H9 (cell line): Measurements from ENCODE around the gene ALOX15B. TPM values are rescaled to one million over a fixed set of nuclear protein-coding genes. Genes with fewer than 3 reads are reported as not detected.

Experiments used
- DNase-seq: peaks from one replicate; pipeline ENCODE4 v3.0.0-alpha.2; 2017
- H2AFZ ChIP-seq: one replicate; pipeline ENCODE4 v1.6.1; 2013; ENCODE audit warnings: mild to moderate bottlenecking, low read length, control low read depth, moderate library complexity
- H2AK5ac ChIP-seq: 2 replicates; pipeline ENCODE4 v1.6.1; 2013; ENCODE audit warnings: low read length, control low read depth, mixed read lengths; ENCODE audit not compliant: insufficient read length
- H2BK120ac ChIP-seq: one replicate; pipeline ENCODE4 v1.6.1; 2013; ENCODE audit warnings: low read depth, mild to moderate bottlenecking, low read length, control low read depth, inconsistent platforms; ENCODE audit not compliant: poor library complexity, severe bottlenecking
- H2BK12ac ChIP-seq: 2 replicates; pipeline ENCODE4 v1.6.1; 2013; ENCODE audit warnings: low read length, control low read depth, mixed read lengths, low read depth; ENCODE audit not compliant: insufficient read length
- H2BK15ac ChIP-seq: 2 replicates; pipeline ENCODE4 v1.6.1; 2013; ENCODE audit warnings: low read depth, low read length, control low read depth
- H2BK20ac ChIP-seq: one replicate; pipeline ENCODE4 v1.6.1; 2013; ENCODE audit warnings: low read depth, mild to moderate bottlenecking, low read length, control low read depth, inconsistent platforms; ENCODE audit not compliant: poor library complexity, severe bottlenecking
- H2BK5ac ChIP-seq: 2 replicates; pipeline ENCODE4 v1.6.1; 2013; ENCODE audit warnings: low read length, control low read depth, mixed read lengths; ENCODE audit not compliant: insufficient read length
- H3K14ac ChIP-seq: 2 replicates; pipeline ENCODE4 v1.6.1; 2013; ENCODE audit warnings: low read length, control low read depth; ENCODE audit not compliant: insufficient read depth
- H3K18ac ChIP-seq: 2 replicates; pipeline ENCODE4 v1.6.1; 2013; ENCODE audit warnings: low read depth, mild to moderate bottlenecking, mixed read lengths, low read length, control low read depth; ENCODE audit not compliant: insufficient read length
- H3K23ac ChIP-seq: 2 replicates; pipeline ENCODE4 v1.6.1; 2013; ENCODE audit warnings: low read length, control low read depth, mixed read lengths, low read depth; ENCODE audit not compliant: insufficient read length
- H3K23me2 ChIP-seq: 2 replicates; pipeline ENCODE4 v1.6.1; 2013; ENCODE audit warnings: low read depth, mild to moderate bottlenecking, mixed read lengths, low read length, control low read depth; ENCODE audit not compliant: insufficient read length, poor library complexity, severe bottlenecking
- H3K27ac ChIP-seq: 2 replicates; pipeline ENCODE4 v1.5.1; 2013; ENCODE audit warnings: low read length, control low read depth, mixed read lengths, low read depth; ENCODE audit not compliant: insufficient read length
- H3K27me3 ChIP-seq: 2 replicates; pipeline ENCODE4 v1.6.1; 2013; ENCODE audit warnings: low read length, control low read depth, inconsistent platforms; ENCODE audit not compliant: insufficient read depth
- H3K4ac ChIP-seq: 2 replicates; pipeline ENCODE4 v1.6.1; 2013; ENCODE audit warnings: low read depth, mild to moderate bottlenecking, control low read depth, inconsistent platforms, low read length, moderate library complexity
- H3K4me1 ChIP-seq: 2 replicates; pipeline ENCODE4 v1.6.1; 2013; ENCODE audit warnings: low read length, control low read depth, inconsistent platforms; ENCODE audit not compliant: insufficient read depth
- H3K4me2 ChIP-seq: 2 replicates; pipeline ENCODE4 v1.6.1; 2013; ENCODE audit warnings: low read length, control low read depth, mixed read lengths; ENCODE audit not compliant: insufficient read length, insufficient read depth
- H3K56ac ChIP-seq: 2 replicates; pipeline ENCODE4 v1.6.1; 2013; ENCODE audit warnings: low read depth, mild to moderate bottlenecking, mixed read lengths, low read length, control low read depth; ENCODE audit not compliant: insufficient read length
- H3K79me1 ChIP-seq: 2 replicates; pipeline ENCODE4 v1.6.1; 2013; ENCODE audit warnings: low read depth, mild to moderate bottlenecking, moderate library complexity, low read length, control low read depth, inconsistent platforms; ENCODE audit not compliant: insufficient read depth, poor library complexity, severe bottlenecking
- H3K79me2 ChIP-seq: 2 replicates; pipeline ENCODE4 v1.6.1; 2013; ENCODE audit warnings: low read length, control low read depth, inconsistent platforms; ENCODE audit not compliant: insufficient read depth
- H3K9ac ChIP-seq: 2 replicates; pipeline ENCODE4 v1.6.1; 2013; ENCODE audit warnings: low read length, control low read depth, mixed read lengths; ENCODE audit not compliant: insufficient read length; ENCODE audit errors: extremely low read depth
- H3K9me3 ChIP-seq: one replicate; pipeline ENCODE4 v1.6.1; 2013; ENCODE audit warnings: low read depth, low read length, inconsistent platforms; ENCODE audit not compliant: control insufficient read depth
- H3T11ph ChIP-seq: one replicate; pipeline ENCODE4 v1.6.1; 2013; ENCODE audit warnings: mild to moderate bottlenecking, low read length, control low read depth, inconsistent platforms
- H4K20me1 ChIP-seq: one replicate; pipeline ENCODE4 v1.6.1; 2013; ENCODE audit not compliant: control insufficient read depth, insufficient read length, insufficient read depth
- H4K5ac ChIP-seq: 2 replicates; pipeline ENCODE4 v1.6.1; 2013; ENCODE audit warnings: low read depth, mild to moderate bottlenecking, mixed read lengths, low read length, control low read depth; ENCODE audit not compliant: insufficient read length
- H4K8ac ChIP-seq: replicated peaks from 2 replicates; pipeline ENCODE4 v1.6.1; 2013; ENCODE audit warnings: low read length, control low read depth, mixed read lengths, low read depth; ENCODE audit not compliant: insufficient read length
- H4K91ac ChIP-seq: 2 replicates; pipeline ENCODE4 v1.6.1; 2013; ENCODE audit warnings: low read depth, mild to moderate bottlenecking, moderate library complexity, mixed read lengths, low read length, control low read depth; ENCODE audit not compliant: insufficient read length
- H3K27ac Mint-ChIP-seq, 3 experiments: 2 replicates in 2 of 3; 3 replicates in 1 of 3; pipeline ENCODE4 v1.8.0; 2020 to 2021; ENCODE audit warnings: mixed read lengths in 3 of 3, mild to moderate bottlenecking in 1 of 3, moderate library complexity in 1 of 3
- H3K27me3 Mint-ChIP-seq: 2 replicates; pipeline ENCODE4 v1.8.0; 2021; ENCODE audit warnings: low read depth, mild to moderate bottlenecking, moderate library complexity, mixed read lengths
- H3K36me3 Mint-ChIP-seq, 3 experiments: 2 replicates in 2 of 3; 3 replicates in 1 of 3; pipeline ENCODE4 v1.8.0; 2020 to 2021; ENCODE audit warnings: low read depth in 3 of 3, mixed read lengths in 3 of 3; ENCODE audit not compliant: insufficient read depth in 1 of 3
- H3K4me1 Mint-ChIP-seq, 2 experiments: 2 replicates each; pipeline ENCODE4 v1.8.0; 2020; ENCODE audit warnings: mixed read lengths in 2 of 2
- H3K4me3 Mint-ChIP-seq, 2 experiments: 2 replicates in 1 of 2; 3 replicates in 1 of 2; pipeline ENCODE4 v1.8.0; 2020 to 2021; ENCODE audit warnings: mild to moderate bottlenecking in 2 of 2, mixed read lengths in 2 of 2, moderate library complexity in 1 of 2
- H3K9me3 Mint-ChIP-seq, 2 experiments: 2 replicates in 1 of 2; 3 replicates in 1 of 2; pipeline ENCODE4 v1.8.0; 2020; ENCODE audit warnings: mild to moderate bottlenecking in 2 of 2, mixed read lengths in 2 of 2, moderate library complexity in 1 of 2
- CTCF ChIP-seq: fragments of 200-600 bp; sonication (generic); conservative IDR thresholded peaks from 3 replicates; pipeline ENCODE4 v1.8.0; 2021; ENCODE audit warnings: antibody characterized with exemption, mild to moderate bottlenecking
- WGBS: extraction: QIAGEN DNeasy Blood & Tissue Kit; methylation state at CpG from one replicate; pipeline ENCODE4 v1.1.7; 2013; ENCODE audit warnings: missing lambda C conversion rate, low lambda C conversion rate, mixed read lengths; ENCODE audit not compliant: insufficient read length; ENCODE audit errors: extremely low coverage; 5-methylcytosine and 5-hydroxymethylcytosine counted together
- total RNA-seq: library from RNA; stranded (reverse); gene quantifications from 2 replicates; pipeline ENCODE4 v1.2.1, GENCODE V29; 2021

Gene ALOX15B
- total RNA-seq, 1 experiment from 2014 or later: not detected

- no peak overlapping the region for H3K9ac ChIP-seq
- no peak overlapping the region for H2BK15ac ChIP-seq
- H3K79me1 ChIP-seq: no peaks in the 10 kb centered on the region
- Mint-ChIP-seq H3K4me1 (peaks cover 12 to 14% of the 10 kb centered on the region in 2 experiments), H3K4me3 (no peak overlapping the region), H3K36me3 (no peaks in the 10 kb centered on the region), H3K9me3 (no peaks in the 10 kb centered on the region), H3K27ac (no peak overlapping the region), H3K27me3 (peaks cover 56% of the 10 kb centered on the region)
- H2AFZ ChIP-seq: no peak overlapping the region
- H4K5ac ChIP-seq: no peak overlapping the region
- H3K23ac ChIP-seq: no peak overlapping the region
- no peak overlapping the region for H3K4ac ChIP-seq
- H2BK120ac ChIP-seq: no peak overlapping the region
- no peaks in the 10 kb centered on the region for H3K4me1 ChIP-seq
- no peak overlapping the region for H3K4me2 ChIP-seq
- no peak overlapping the region for H3T11ph ChIP-seq
- WGBS: no CpG with 5 or more reads among the region's 14 CpGs
- no peak for DNase-seq
- H3K27me3 ChIP-seq: no peaks in the 10 kb centered on the region
- no peak overlapping the region for H2BK20ac ChIP-seq
- no peak for TF ChIP-seq CTCF
- H4K20me1 ChIP-seq: no peaks in the 10 kb centered on the region
- H3K18ac ChIP-seq: no peak overlapping the region
- H2BK5ac ChIP-seq: no peak overlapping the region
- no peaks in the 10 kb centered on the region for H3K79me2 ChIP-seq
- no peak overlapping the region for H4K8ac ChIP-seq
- H4K91ac ChIP-seq: no peak overlapping the region
- H3K56ac ChIP-seq: no peak overlapping the region
- H3K14ac ChIP-seq: no peak overlapping the region
- H3K27ac ChIP-seq: no peak overlapping the region
- H3K9me3 ChIP-seq: no peaks in the 10 kb centered on the region
- H2AK5ac ChIP-seq: no peak overlapping the region
- no peaks in the 10 kb centered on the region for H3K23me2 ChIP-seq
- no peak overlapping the region for H2BK12ac ChIP-seq
Measured at GRCh38 chr17:8056232-8056975, 17.5 kb downstream of the ALOX15B start.
